GM21515 (cell line): Measurements from ENCODE around the gene COL18A1.
"Not testable (repeated sequence)": the region's sequence is repeated elsewhere in the genome, so short reads cannot be mapped to it uniquely, and the experiment has no call there.

Experiments
- ATAC-seq: cut with Tn5 transposase; IDR thresholded peaks from one replicate; pipeline ENCODE4 v1.9.1; 2021; ENCODE audit not compliant: unreplicated experiment

Gene COL18A1

DNA sequence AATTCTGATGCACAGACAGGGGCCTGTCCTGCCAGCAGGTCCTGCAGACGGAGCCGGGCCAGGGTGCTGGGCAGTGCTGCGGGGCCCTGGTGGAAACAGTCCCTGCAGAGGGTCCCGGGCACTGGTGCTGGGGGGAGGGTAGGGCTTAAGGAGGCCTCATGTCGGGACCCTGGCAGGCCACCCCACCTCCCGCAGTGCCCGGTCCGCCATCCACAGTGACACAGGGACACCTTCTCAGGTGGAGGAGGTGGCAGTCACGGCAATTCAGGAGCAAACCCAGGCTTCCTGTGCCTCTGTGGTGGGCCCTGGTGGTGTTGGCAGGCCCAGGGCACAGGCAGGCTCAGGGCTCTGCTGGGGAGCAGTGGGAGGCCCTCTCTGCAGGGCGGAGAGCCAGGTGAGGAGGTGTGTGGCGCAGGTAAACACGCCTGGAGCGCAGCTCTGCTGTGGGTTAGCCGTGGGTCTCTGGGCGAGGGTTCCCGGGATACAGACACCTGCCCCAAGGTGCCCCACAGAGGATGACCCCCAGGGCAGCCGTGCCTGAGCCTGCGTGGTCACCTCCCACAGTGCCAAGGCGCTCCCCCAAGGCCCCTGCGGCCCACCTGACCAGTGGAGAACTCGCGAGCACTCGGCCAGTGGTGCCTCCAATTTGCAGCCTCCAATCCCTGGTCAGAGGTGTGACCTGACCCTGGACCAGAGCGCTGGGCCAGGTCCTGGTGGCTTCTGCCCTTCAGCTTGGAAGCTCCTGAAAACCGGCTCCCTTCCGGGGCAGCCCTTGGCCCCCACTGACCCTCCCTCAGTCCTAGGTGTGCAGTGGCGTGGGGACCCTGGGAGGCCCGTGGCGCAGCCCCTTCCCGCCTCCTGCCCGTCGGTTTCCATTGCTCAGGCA lies 19.2 kb downstream of the COL18A1 start:
- ATAC-seq, result no peak

DNA sequence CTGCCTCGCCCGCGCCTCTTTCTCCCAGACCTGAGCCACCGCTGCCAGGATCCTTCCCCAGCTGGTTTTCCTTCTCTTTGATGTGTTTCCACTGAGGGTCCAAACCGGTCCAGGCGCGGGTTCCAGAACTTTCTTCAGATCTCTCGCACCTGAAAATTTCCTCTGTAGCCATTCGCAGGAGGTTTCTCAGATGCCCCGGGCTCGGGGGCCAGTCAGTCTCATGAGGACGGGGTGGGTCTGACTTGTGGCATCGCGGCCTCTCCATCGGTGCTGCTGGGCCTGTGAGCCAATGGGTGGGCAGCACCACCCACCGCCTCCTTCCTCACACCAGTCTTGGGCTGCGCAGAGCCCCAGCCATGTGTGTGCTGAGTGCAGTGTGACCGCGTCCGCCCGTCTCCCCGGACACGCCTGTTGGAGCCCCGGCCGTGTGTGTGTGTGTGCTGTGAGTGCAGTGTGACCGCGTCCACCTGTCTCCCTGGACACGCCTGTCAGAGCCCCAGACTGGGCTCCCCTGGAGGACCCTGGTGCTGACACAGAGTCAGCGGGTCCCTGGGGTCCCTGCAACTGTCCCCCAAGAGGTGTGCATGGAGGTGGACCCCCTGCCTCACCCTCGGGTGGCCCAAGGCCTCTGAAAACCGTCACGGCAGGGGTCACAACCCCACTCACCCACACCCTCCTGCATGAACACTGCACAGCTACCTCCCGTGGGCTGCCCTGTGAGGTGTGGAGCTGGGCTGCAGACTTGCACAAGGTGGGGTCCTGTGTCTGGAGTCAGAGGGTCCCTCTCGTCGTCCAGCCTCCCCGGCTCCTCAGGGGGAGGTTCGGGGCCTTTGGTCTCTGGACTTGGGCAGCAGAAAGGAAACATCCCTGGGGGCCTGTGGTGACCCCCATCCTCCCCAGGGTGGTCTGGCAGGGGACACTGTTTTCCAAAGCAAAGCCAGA lies 20.2 kb downstream of the COL18A1 start:
- no peak for ATAC-seq

DNA sequence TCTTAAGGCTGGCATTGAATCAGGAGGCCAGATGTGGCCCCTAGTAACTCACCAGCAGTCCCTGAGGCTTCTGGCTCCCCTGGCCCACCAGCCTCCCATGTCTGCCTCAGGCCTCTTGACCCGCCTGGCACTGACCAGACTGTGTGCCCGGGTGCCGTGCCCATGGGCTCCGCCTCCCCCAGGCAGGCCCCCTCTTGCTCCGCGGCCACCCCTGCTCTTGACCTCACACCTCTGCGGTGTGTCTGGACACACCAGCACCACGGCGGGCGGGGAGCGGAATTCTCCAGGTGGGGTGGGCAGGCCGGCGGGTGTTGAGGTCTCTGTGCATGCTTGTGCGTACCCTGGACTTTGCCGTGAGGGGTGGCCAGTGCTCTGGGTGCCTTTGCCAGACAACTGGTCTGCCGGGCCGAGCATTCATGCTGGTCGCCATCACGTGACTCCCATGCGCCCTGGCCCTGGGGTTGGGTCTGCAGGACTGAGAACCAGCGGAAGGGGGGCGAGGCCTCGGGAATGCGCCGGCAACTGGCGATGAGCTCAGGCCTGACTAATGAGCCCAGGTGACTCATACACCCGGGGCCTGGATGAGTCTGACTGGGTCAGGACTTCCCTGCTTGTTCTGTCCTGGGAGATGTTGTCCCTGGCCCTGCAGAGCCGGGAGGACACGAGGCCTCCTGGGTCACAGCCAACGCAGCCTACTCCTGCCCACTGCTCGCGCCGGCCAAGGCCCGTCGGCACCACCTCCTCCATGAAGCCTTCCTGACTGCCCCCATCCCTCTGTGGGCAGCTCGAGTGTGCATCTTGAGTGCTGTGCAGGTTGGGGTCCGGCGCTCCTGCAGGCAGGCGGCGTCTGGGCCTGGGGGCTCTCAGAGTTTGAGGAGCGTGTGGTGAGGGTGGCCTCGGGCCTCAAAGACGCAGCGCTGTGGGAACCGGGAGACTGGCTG lies 22.6 kb downstream of the COL18A1 start:
- no peak for ATAC-seq

DNA sequence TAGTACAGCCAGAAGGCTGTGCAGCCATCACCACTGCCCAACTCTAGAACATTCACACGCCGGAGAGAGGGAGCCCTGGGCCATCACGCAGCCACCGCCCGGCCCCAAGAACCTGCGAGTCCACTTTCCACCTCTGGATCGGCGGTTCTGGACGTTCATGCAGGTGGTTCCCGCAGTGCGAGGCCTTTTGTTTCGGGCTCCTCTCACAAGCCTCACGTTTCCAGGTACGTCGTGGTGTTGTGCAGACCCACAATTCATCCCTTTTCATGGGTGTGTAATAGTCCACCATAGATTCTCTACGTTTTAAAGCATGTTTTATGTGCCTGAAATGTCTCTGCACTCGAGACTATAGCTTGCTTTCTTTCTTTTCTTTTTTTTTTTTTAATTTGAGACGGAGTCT lies 23.6 kb downstream of the COL18A1 start:
- ATAC-seq, result no peak

DNA sequence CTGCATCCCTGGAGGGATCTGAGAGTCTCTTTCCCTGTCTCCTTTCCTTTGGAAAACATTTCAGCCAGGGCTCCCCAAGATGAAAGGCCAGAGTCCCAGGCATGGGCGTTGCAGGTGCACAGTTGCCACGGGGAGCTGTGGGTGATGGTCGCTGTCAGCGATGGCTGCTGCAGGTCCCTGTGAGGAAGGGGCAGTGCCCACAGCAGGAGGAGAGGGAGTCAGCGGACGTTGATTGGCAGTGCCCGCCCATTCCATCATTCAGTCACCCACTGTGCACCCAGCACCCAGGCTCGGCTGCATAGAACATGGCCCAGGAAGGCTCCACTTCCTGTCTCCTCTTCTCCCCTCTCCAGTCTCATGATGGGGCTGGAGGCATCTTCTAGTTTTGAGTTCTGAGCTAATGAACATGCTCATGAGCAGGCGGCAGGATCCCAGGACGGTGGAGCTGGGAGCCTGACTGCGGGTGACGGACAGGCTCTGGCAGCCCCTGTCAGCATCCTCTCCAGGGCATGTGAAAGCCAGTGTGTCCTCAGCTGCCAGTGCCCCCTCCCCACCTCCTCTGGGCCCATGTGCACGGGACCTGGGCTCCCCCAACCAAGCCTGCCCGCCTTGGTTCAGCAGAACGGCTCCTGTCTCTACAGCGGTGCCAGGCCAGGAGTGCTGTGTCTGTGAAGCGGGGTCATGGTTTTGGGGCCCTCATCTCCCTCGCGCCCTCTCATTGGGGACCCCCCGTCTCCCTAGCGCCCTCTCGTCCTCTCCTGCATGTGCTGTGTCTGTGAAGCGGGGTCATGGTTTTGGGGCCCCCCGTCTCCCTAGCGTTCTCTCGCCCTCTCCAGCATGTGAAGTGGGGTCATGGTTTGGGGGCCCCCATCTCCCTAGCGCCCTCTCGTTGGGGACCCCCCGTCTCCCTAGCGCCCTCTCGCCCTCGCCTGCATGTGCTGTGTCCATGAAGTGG lies 24.5 kb downstream of the COL18A1 start:
- ATAC-seq, result no peak

DNA sequence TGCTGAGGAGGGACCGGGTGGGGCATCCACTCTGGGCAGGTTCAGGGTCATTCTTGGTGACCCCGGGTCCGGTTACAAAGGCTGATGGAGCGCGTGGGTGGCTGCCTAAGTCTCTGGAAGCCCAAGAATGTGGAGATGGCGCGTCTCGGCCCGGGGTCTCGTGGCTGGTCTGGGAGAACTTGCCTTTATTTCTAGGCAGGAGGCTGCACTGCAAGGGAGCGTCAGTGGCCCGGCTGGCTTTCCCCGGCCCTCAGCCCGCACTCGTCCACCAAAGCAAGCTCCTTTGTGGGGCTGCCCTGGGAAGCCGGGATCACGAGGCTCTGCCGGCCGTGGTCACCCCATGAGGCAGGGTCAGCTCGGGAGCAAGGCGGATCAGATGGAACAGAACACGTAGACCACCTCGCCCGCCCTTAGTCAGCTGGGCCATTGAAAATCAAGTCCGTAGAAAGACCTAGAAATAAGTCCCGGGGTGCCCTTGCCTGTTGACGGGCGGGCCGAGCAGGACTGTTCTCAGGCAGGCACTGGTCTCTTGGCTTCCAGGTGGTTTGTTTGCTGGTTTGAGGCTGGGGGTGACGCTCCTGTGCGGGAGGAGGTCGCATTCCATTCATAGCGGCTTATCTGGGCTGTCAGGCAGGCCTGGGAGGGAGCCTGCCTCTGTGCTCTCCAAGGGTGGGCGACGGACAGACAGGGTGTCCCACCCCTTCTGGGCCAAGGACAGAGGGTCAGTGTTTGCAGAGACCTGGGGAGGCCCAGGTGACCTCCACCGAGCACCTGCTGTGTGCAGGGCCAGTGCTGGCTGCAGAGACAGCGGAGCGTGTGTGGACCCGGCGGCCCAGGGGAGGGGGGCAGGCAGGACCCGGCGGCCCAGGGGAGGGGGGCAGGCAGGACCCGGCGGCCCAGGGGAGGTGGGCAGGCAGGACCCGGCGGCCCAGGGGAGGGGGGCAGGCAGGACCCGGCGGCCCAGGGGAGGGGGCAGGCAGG lies 25.8 kb downstream of the COL18A1 start:
- no peak for ATAC-seq

DNA sequence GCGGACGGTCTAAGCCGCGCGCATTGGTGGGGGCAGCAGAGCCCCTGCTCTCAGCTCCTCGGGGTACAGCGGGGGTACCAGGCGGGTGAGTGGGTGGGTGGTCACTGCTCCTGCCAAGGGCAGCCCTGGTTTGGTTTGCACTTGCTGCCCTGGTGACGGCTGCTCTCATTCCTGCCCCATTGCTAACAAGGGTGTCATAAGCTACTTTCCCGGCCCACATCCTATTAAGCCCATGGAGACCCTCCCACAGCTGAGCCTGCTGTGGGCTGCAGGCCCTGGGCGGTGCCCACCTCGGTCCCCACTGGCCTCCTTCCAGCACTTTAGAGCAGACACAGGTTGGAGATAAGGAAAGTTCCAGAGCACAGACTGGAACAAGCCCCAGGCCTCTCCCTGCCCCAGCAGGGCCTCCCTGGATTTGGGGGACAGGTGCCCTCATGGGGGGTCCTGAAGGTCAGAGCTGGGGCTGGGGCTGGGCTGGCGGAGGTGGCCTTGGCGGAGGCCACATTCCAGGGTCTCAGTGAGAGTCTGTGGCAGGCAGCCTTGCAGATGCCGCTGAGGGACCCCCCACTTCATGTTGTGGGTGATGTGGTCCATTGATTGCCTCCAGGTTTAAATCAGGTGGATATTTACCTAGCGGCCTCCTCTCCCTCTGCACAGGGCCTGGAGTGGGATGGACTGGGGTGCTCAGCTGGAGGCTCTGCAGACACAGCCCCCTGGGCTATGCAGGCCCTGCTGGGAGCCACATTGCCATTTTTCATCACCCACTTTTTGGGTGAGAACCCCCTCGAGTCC lies 27.0 kb downstream of the COL18A1 start:
- no peak for ATAC-seq

DNA sequence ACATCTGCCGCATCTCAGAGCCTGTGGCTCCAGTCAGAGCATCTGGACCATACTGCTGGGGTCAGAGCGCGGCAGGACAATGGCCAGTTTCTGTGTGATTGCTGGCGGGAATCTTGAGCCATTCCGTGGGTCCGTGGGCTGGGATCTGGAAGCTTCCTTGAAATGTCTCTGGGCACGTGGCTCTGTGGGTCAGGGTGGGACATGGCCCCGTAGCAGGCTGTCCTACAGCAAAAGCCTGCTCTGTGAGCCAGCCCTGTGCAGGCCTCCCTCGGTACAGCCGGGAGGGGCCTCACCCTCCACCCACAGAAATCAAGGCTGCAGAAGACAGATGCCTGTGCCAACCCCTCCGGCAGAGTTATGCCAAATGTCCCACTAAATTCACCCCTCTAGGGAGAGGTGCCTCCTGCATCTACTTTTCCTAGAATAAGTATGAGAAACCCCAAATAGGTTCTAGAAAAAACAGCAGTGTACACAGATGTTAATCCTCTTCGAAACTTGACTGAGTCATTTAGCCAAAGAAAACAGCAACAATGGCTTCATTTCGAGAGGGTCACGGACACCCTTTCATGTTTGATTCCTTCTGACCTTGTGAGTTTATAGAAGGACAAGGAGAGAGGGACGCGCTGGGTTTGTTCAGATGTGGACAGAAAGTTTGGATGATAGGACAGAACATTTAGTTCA lies 27.8 kb downstream of the COL18A1 start:
- ATAC-seq, result no peak

DNA sequence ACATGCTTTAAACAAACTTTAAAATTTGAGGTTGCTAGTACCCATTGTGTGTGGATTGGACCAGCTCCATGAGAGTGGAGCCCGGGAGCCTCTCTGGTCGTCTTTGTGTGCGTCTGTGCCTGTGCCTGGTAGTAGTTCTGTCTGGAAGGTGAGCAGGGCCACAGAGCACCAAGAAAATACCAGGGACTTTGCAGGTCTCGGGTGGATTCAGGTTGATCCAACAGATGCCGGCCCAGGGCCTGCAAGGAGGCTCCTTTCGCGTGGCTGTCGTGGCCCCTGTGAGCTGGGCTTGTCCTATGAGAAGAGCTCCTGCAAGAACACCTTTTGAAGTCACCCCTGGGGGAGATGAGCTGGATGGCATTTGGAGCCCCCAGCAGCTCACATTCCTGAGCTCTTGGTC lies 28.3 kb downstream of the COL18A1 start:
- ATAC-seq, result no peak

DNA sequence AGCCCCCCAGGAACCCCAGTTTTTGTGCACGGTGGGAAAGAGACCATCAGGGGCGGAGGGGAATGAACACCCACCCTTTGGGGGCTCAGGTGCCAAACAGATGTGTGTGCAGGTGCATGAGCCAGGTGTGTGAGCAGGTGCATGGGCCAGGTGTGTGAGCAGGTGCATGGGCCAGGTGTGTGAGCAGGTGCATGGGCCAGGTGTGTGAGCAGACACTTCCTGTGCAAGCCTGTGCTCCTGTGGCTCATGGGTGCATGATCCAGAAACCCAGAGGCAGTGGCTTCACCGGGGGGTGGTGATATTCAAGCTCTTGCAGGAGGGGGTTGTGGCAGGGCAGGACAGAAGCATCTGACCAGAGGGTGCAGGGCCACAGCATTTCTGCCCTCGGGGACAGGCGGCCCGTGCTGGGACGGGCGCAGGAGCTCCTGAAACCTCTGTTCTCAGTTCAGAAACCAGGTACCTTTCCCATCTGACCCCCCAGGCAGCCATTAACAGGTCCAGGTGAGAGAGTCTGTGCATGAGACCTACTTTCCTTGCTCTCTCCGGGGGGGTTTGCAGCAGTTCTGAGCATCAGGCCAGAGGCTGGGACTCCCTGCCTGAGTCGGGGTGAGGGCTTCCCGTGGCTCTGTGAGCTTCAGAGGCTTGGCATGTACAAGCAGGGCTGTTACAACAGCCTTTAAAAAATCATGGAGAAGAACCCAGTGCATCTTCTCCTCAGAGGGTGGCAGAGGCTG lies 29.1 kb downstream of the COL18A1 start:
- no peak for ATAC-seq

DNA sequence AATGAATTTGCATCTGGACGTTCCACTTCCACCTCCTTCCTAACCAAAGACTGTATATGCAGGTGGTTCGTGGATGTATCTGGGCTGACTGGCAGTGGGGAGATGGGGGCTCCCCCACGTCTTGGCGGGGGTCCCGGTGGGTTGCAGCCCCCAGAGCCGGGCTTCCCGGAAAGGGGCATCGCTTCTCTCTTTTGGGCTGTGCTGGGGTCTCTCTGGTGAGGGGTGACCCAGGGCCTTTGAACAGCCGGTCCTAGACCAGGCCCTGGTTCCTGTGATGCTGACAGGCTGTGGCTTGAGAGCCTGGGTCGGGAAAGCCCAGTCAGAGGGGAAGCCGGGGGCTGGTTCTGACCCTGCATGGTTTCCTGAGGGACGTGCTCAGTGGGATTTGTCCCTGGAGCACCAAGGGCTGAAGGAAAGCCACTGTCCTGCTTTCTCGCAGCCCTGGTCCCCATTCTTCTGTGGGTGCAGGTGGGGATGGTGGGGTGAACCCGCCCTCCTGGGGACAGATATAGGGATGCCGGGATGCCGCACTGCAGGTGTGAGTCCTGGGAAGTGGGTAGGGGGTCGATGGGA lies 29.8 kb downstream of the COL18A1 start:
- no peak for ATAC-seq

DNA sequence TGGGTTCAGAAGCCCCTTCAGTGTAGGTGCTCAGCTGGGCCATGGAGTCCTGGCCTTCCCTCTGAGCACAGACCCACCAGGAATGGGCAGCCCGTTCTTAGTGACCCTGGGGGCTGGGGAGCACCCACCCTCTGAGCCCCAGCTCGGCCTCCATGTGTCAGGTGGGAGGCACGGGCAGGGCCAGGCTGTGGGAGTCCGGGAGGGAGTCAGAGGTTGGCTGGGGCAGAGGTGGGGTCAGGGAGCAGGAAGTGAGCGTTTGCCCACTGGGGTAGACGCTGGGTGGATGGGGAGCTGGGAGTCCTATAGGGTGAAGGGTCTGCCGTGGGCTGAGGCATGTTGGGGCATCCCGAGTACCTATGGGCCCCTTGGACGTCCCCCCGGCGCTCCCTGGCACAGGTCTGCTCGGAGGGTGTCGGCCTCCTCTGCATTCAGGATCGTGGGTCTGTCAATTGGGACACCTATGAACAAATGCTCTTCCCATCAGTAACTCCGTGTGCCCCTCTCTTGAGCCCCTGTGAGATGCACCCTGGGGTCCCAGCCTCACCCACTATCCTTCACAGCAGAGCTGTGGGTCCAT lies 30.5 kb downstream of the COL18A1 start:
- no peak for ATAC-seq

DNA sequence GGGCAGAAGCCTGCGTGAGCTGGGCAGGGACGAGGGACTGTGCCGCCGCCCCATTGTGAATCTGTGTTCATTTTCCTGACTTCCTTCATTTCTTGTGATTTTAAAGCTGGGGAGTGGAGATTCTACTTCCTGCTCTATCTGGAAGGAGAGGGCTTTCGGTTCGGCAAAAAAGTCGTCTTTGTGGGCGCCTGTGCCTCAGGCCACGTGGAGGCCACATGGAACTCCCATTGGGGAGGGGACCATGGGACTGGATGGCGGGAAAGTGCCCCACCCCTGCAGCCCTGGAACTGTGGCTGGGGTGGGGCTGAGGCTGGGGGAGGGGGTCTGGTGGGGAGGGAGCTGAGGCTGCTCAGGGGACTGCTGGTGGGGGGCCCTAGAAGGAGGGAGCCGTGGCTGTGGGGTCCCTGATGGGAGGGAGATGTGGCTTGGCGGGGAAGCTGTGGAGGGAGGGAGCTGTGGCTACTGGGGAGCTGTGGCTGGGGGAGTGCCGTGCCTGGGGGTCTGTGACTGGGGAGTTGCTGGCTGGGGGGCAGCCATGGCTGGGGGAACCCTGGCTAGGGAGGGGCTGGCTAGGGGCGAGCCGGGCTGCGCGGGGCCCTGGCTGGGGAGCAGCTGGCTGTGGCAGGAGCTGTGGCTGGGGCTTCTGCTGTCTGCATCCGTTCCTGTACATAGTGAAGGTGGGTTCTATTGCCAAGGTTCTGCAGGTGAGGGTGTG lies 31.5 kb downstream of the COL18A1 start:
- ATAC-seq, result no peak

DNA sequence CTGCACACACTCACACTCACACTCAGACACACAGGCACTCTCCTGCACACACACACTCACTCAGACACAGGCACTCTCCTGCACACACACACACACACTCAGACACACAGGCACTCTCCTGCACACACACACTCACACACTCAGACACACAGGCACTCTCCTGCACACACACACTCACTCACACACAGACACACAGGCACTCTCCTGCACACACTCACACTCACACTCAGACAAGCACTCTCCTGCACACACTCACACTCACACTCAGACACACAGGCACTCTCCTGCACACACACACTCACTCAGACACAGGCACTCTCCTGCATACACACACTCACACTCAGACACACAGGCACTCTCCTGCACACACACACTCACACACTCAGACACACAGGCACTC lies 32.9 kb downstream of the COL18A1 start:
- ATAC-seq, result not testable (repeated sequence)
